Astrocyte (in vitro differentiated cells and primary cell): ENCODE results near the gene PRR5.

ENCODE experiments used
- EZH2 ChIP-seq: IDR thresholded peaks from 2 replicates; pipeline ENCODE4 v1.6.1; 2012; ENCODE audit warnings: mild to moderate bottlenecking, low read length, inconsistent platforms; ENCODE audit not compliant: insufficient read depth
- TF ChIP-seq, protein P1 (sequence below): IDR thresholded peaks from 2 replicates; pipeline ENCODE4 v1.5.1; 2011; ENCODE audit warnings: low read depth, mild to moderate bottlenecking, inconsistent platforms, low read length, moderate library complexity; ENCODE audit not compliant: insufficient read depth

DNA sequence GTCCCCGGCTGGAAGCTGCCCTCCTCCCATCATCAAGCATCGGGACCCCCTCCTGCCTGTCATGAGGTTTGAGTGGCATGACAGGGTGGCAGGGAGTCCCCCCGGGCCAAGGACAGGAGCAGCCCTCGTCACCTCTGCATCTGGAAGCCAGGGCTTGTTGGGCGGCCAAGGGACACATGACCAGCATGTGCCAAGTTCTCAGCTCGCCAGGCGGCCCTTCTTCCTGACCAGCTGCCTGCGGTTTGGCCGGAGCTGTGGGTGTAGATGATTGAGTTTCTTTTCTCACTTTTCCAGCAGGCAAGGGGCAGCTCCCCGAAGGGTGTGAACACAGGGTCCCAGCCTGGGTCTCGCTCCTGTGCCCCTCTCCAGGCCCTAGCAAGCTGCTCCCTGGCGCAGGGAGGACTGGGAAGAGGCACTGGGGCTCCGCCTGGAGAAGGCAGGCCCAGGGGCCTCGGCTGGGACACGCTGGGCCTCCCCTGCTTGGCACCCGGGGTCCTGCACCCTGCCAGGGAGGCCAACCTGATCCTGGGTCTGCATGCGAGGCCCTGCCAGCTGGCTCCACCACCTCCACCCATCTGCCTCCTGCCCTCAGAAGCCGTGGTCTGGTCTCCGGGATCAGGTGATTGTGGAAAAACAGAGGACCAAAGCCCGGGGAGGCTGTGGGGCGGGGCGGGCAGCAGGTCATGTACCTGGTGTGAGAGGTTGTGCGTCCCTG, 63.7 kb downstream of the PRR5 start:
- TF ChIP-seq, protein P1, sequence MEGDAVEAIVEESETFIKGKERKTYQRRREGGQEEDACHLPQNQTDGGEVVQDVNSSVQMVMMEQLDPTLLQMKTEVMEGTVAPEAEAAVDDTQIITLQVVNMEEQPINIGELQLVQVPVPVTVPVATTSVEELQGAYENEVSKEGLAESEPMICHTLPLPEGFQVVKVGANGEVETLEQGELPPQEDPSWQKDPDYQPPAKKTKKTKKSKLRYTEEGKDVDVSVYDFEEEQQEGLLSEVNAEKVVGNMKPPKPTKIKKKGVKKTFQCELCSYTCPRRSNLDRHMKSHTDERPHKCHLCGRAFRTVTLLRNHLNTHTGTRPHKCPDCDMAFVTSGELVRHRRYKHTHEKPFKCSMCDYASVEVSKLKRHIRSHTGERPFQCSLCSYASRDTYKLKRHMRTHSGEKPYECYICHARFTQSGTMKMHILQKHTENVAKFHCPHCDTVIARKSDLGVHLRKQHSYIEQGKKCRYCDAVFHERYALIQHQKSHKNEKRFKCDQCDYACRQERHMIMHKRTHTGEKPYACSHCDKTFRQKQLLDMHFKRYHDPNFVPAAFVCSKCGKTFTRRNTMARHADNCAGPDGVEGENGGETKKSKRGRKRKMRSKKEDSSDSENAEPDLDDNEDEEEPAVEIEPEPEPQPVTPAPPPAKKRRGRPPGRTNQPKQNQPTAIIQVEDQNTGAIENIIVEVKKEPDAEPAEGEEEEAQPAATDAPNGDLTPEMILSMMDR, result no peak
- no peak for TF ChIP-seq EZH2
